OCI-LY3 (cell line): ENCODE measurements around the gene SWI5.

Experiments
- H2AFZ ChIP-seq: fragments of 200-600, 300-600 bp; shearing (Covaris generic); 2 replicates; pipeline ENCODE4 v1.6.0; 2014; ENCODE audit warnings: antibody characterized with exemption, low read depth, low read length
- H3K27ac ChIP-seq: fragments of 200-600, 300-600 bp; sonication (generic); 2 replicates; pipeline ENCODE4 v1.5.1; 2014; ENCODE audit warnings: mild to moderate bottlenecking, low read length, moderate library complexity, mixed read lengths
- H3K27me3 ChIP-seq: fragments of 200-600, 300-600 bp; sonication (generic); 2 replicates; pipeline ENCODE4 v1.6.1; 2014; ENCODE audit warnings: low read depth, low read length, mixed read lengths
- H3K36me3 ChIP-seq: fragments of 200-600, 300-600 bp; sonication (generic); replicated peaks from 2 replicates; pipeline ENCODE3; 2014; ENCODE audit warnings: low read depth, low read length, mixed read lengths
- H3K4me1 ChIP-seq: fragments of 300-600, 200-600 bp; sonication (generic); 2 replicates; pipeline ENCODE4 v1.6.1; 2014; ENCODE audit warnings: low read length, mixed read lengths
- H3K4me2 ChIP-seq: fragments of 200-600, 300-600 bp; sonication (generic); 2 replicates; pipeline ENCODE4 v1.6.1; 2014; ENCODE audit warnings: low read length, mixed read lengths
- H3K4me3 ChIP-seq: fragments of 300-600, 200-600 bp; sonication (generic); 2 replicates; pipeline ENCODE4 v1.5.1; 2014; ENCODE audit warnings: antibody characterized with exemption, mild to moderate bottlenecking, low read length, moderate library complexity
- H3K79me2 ChIP-seq: fragments of 300-600, 200-600 bp; shearing (Covaris generic); 2 replicates; pipeline ENCODE4 v1.6.1; 2014; ENCODE audit warnings: mild to moderate bottlenecking, low read length, mixed read lengths
- H3K9ac ChIP-seq: fragments of 300-600, 200-600 bp; shearing (Covaris generic); 2 replicates; pipeline ENCODE4 v1.6.0; 2014; ENCODE audit warnings: mild to moderate bottlenecking, low read length, moderate library complexity
- H3K9me3 ChIP-seq: fragments of 200-600, 300-600 bp; shearing (Covaris generic); 2 replicates; pipeline ENCODE4 v1.6.1; 2014; ENCODE audit warnings: low read length, mixed read lengths; ENCODE audit not compliant: insufficient read depth
- H4K20me1 ChIP-seq: fragments of 200-600, 300-600 bp; sonication (generic); 2 replicates; pipeline ENCODE4 v1.6.1; 2016; ENCODE audit warnings: low read length, mixed read lengths; ENCODE audit not compliant: insufficient read depth
- CTCF ChIP-seq: fragments of 200-600, 300-600 bp; sonication (generic); IDR thresholded peaks from 2 replicates; pipeline ENCODE4 v1.5.1; 2014; ENCODE audit warnings: antibody characterized with exemption, low read length, low read depth
- EZH2phosphoT487 ChIP-seq: fragments of 200-600 bp; shearing (Covaris generic); IDR thresholded peaks from 2 replicates; pipeline ENCODE4 v1.6.1; 2018; ENCODE audit warnings: antibody characterized with exemption, mixed run types, low read depth

SWI5 gene

DNA sequence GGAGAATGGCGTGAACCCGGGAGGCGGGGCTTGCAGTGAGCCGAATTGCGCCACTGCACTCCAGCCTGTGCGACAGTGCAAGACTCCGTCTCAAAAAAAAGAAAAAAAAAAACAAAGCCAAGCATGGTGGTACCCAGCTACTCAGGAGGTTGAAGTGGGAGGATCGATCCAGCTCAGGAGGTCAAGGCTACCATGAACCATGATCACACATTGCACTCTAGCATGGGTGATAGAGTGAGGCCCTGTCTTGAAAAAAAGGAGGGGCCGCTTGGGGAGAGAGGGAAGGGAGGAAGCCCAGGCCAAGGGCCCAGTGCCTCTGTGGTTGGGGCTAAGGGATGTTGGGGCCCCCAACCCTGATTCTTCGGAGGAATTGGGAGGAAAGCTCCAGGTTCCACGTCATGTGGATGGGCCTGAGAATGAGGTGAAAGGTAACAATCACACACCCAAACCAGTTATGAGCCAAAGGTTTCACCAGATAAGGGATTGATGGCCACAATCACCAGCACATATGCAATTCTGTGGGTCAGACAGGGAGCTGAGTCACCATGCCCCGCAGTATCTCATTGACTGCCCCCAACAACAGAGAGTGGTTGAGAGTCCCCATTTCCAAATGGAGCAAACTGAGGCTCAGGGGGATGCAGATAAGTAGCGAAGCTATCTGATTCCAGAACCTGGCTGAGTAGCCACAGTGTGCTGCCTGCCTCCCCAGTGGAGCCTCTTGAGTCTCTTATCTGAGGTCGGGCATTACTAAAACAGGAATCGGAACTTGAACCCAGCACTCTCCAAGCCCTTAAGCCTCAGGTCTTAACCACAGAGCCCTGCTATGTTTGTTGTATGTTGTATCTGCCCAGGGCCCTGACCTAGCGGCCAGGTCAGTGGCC, 20.5 kb downstream of the SWI5 start:
- TF ChIP-seq CTCF (no peak), EZH2phosphoT487 (no peak)
- Histone ChIP-seq H3K36me3 (no peaks in the 10 kb centered on the region), H4K20me1 (no peaks in the 10 kb centered on the region), H3K27ac (no peak overlapping the region), H3K27me3 (no peaks in the 10 kb centered on the region), H3K4me3 (no peak overlapping the region), H3K79me2 (no peaks in the 10 kb centered on the region), H3K4me1 (no peaks in the 10 kb centered on the region), H2AFZ (no peak overlapping the region), H3K9me3 (no peaks in the 10 kb centered on the region), H3K4me2 (no peak overlapping the region), H3K9ac (no peak overlapping the region)

- Histone ChIP-seq H3K9ac (no peak overlapping the region), H3K4me1 (no peaks in the 10 kb centered on the region), H3K4me2 (no peak overlapping the region)
Observed at GRCh38 chr9:128297221-128297773, 21.2 kb downstream of the SWI5 start.

GRCh38 chr9:128298535-128299482, 22.7 kb downstream of the SWI5 start:
- Histone ChIP-seq H3K27me3 (no peaks in the 10 kb centered on the region), H3K4me2 (no peak overlapping the region), H3K9me3 (no peaks in the 10 kb centered on the region), H4K20me1 (no peaks in the 10 kb centered on the region), H2AFZ (no peak overlapping the region), H3K36me3 (no peaks in the 10 kb centered on the region), H3K4me3 (no peak overlapping the region), H3K9ac (no peak overlapping the region), H3K79me2 (no peaks in the 10 kb centered on the region), H3K4me1 (no peaks in the 10 kb centered on the region), H3K27ac (no peak overlapping the region)
- TF ChIP-seq CTCF (no peak), EZH2phosphoT487 (no peak)

More at GRCh38 chr9:128297221-128297773, 21.2 kb downstream of the SWI5 start:
- Histone ChIP-seq H3K9me3 (no peaks in the 10 kb centered on the region), H3K27me3 (no peaks in the 10 kb centered on the region), H3K79me2 (no peaks in the 10 kb centered on the region), H3K4me3 (no peak overlapping the region), H3K27ac (no peak overlapping the region), H2AFZ (no peak overlapping the region), H3K36me3 (no peaks in the 10 kb centered on the region), H4K20me1 (no peaks in the 10 kb centered on the region)
- TF ChIP-seq CTCF: no peak
- TF ChIP-seq EZH2phosphoT487: no peak
